HEK293 (cell line): ENCODE results near the gene PDE3B.

Experiments
- CTCF ChIA-PET: fragments of 350-600 bp; formaldehyde crosslinking; extraction: SDS; loops from one replicate; lab custom pipeline; 2021; ENCODE audit warnings: antibody characterized with exemption; lab: Yijun Ruan, JAX
- POLR2A ChIA-PET: fragments of 300-600 bp; formaldehyde crosslinking; extraction: SDS; loops from one replicate; lab custom pipeline; 2020; ENCODE audit warnings: antibody characterized with exemption, inconsistent platforms; lab: Yijun Ruan, JAX
- H3K27ac ChIP-seq: fragments of 200-500 bp; sonication (Bioruptor generic); 2 replicates; pipeline ENCODE4 v1.5.1; 2014; ENCODE audit warnings: low read depth, low read length, control low read depth, inconsistent platforms; ENCODE audit errors: extremely low read depth
- H3K36me3 ChIP-seq, 2 experiments: fragments of 200-500 bp in 1 of 2; sonication (Bioruptor generic) in 1 of 2; 1 replicate in 1 of 2; 2 replicates in 1 of 2; pipeline ENCODE4 v1.5.1; 2014 to 2017; ENCODE audit warnings: inconsistent platforms in 2 of 2, low read length in 2 of 2; ENCODE audit not compliant: control insufficient read depth in 2 of 2, insufficient read depth in 1 of 2
- H3K4me1 ChIP-seq: fragments of 200-500 bp; sonication (Bioruptor generic); 2 replicates; pipeline ENCODE4 v1.5.1; 2014; ENCODE audit warnings: mild to moderate bottlenecking, low read length, inconsistent platforms; ENCODE audit not compliant: control insufficient read depth, insufficient read depth
- H3K4me3 ChIP-seq: 2 replicates; pipeline ENCODE4 v1.5.1; 2011; ENCODE audit warnings: low read depth, mild to moderate bottlenecking, control low read depth, low read length, moderate library complexity
- H3K9me3 ChIP-seq: fragments of 200-500 bp; sonication (Bioruptor generic); 2 replicates; pipeline ENCODE4 v1.5.1; 2014; ENCODE audit warnings: low read depth, low read length, inconsistent platforms; ENCODE audit not compliant: control insufficient read depth, insufficient read depth
- HIC1 ChIP-seq: fragments of 450-650 bp; formaldehyde crosslinking; IDR thresholded peaks from 2 replicates; pipeline ENCODE4 v1.5.1; 2016; ENCODE audit warnings: missing biosample characterization, missing genetic modification characterization
- IKZF3 ChIP-seq: fragments of 450-650 bp; IDR thresholded peaks from 2 replicates; pipeline ENCODE4 v1.5.0; 2018; ENCODE audit warnings: missing biosample characterization, mild to moderate bottlenecking, missing genetic modification characterization, moderate library complexity
- MYNN ChIP-seq: fragments of 450-650 bp; formaldehyde crosslinking; IDR thresholded peaks from 2 replicates; pipeline ENCODE4 v1.5.1; 2016; ENCODE audit warnings: missing biosample characterization, missing genetic modification characterization, borderline replicate concordance
- PBX3 ChIP-seq: sonication (generic); formaldehyde crosslinking; IDR thresholded peaks from 2 replicates; pipeline ENCODE4 v1.8.1; 2022; ENCODE audit warnings: mild to moderate bottlenecking, moderate library complexity, missing genetic modification reagents
- YY1 ChIP-seq: fragments of 450-650 bp; formaldehyde crosslinking; IDR thresholded peaks from 2 replicates; pipeline ENCODE4 v1.5.1; 2018; ENCODE audit warnings: missing biosample characterization, missing genetic modification characterization
- ZBTB17 ChIP-seq: fragments of 450-650 bp; formaldehyde crosslinking; IDR thresholded peaks from 2 replicates; pipeline ENCODE4 v1.5.1; 2016; ENCODE audit warnings: missing biosample characterization, missing genetic modification characterization
- ZNF146 ChIP-seq: fragments of 450-650 bp; formaldehyde crosslinking; IDR thresholded peaks from 2 replicates; pipeline ENCODE4 v1.5.1; 2016; ENCODE audit warnings: missing biosample characterization, missing genetic modification characterization
- ZNF350 ChIP-seq: fragments of 450-650 bp; formaldehyde crosslinking; IDR thresholded peaks from 2 replicates; pipeline ENCODE4 v1.5.0; 2017; ENCODE audit warnings: missing biosample characterization, mild to moderate bottlenecking, missing genetic modification characterization
- ZNF404 ChIP-seq: fragments of 450-650 bp; formaldehyde crosslinking; IDR thresholded peaks from 2 replicates; pipeline ENCODE4 v1.5.1; 2017; ENCODE audit warnings: missing biosample characterization, missing genetic modification characterization
- ZNF529 ChIP-seq: fragments of 450-650 bp; formaldehyde crosslinking; IDR thresholded peaks from 2 replicates; pipeline ENCODE4 v1.5.1; 2017; ENCODE audit warnings: missing genetic modification characterization, missing biosample characterization; ENCODE audit not compliant: insufficient replicate concordance
- ZNF571 ChIP-seq: fragments of 450-650 bp; formaldehyde crosslinking; IDR thresholded peaks from 2 replicates; pipeline ENCODE4 v1.5.0; 2017; ENCODE audit warnings: missing biosample characterization, missing genetic modification characterization
- ZNF645 ChIP-seq: fragments of 450-650 bp; formaldehyde crosslinking; IDR thresholded peaks from 2 replicates; pipeline ENCODE4; 2016; ENCODE audit warnings: missing biosample characterization, missing genetic modification characterization
- ZNF660 ChIP-seq: fragments of 450-650 bp; IDR thresholded peaks from 2 replicates; pipeline ENCODE4 v1.5.1; 2018; ENCODE audit warnings: missing biosample characterization, mild to moderate bottlenecking, missing genetic modification characterization
- TF ChIP-seq, protein P1 (sequence below): fragments of 450-650 bp; formaldehyde crosslinking; IDR thresholded peaks from 2 replicates; pipeline ENCODE4 v1.5.1; 2016; ENCODE audit warnings: missing biosample characterization, missing genetic modification characterization
- TF ChIP-seq, protein P2 (sequence below): fragments of 450-650 bp; formaldehyde crosslinking; IDR thresholded peaks from 2 replicates; pipeline ENCODE4 v1.5.1; 2016; ENCODE audit warnings: missing biosample characterization, missing genetic modification characterization

PDE3B gene

GRCh38 chr11:14750911-14751310 lies 107.3 kb downstream of the PDE3B start:
- H3K9me3 ChIP-seq = no peaks in the 10 kb centered on the region
- ChIA-PET CTCF (interaction anchor here (0.6 kb wide), 1 partner anchor 111 kb away, joined by 3 read pairs; no protein-coding TSS in a partner anchor), POLR2A (no interaction called here)
- H3K27ac ChIP-seq = no peak overlapping the region
- H3K4me1 ChIP-seq = no peaks in the 10 kb centered on the region
- TF ChIP-seq, protein P1, sequence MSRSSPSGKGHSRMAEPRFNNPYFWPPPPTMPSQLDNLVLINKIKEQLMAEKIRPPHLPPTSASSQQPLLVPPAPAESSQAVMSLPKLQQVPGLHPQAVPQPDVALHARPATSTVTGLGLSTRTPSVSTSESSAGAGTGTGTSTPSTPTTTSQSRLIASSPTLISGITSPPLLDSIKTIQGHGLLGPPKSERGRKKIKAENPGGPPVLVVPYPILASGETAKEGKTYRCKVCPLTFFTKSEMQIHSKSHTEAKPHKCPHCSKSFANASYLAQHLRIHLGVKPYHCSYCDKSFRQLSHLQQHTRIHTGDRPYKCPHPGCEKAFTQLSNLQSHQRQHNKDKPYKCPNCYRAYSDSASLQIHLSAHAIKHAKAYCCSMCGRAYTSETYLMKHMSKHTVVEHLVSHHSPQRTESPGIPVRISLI = no peak
- TF ChIP-seq ZBTB17 (tag by site-specific recombination) (no peak), HIC1 (tag by site-specific recombination) (no peak), MYNN (tag by site-specific recombination) (no peak), ZNF645 (tag by site-specific recombination) (no peak)
- TF ChIP-seq, protein P2, sequence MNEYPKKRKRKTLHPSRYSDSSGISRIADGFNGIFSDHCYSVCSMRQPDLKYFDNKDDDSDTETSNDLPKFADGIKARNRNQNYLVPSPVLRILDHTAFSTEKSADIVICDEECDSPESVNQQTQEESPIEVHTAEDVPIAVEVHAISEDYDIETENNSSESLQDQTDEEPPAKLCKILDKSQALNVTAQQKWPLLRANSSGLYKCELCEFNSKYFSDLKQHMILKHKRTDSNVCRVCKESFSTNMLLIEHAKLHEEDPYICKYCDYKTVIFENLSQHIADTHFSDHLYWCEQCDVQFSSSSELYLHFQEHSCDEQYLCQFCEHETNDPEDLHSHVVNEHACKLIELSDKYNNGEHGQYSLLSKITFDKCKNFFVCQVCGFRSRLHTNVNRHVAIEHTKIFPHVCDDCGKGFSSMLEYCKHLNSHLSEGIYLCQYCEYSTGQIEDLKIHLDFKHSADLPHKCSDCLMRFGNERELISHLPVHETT (tag by site-specific recombination) = no peak
- no peaks in the 10 kb centered on the region for H3K36me3 ChIP-seq
- no peak overlapping the region for H3K4me3 ChIP-seq

GRCh38 chr11:14751975-14752407 lies 108.4 kb downstream of the PDE3B start:
- CTCF ChIA-PET = no interaction called here
- H3K4me3 ChIP-seq = no peak overlapping the region
- no peaks in the 10 kb centered on the region for H3K9me3 ChIP-seq
- H3K4me1 ChIP-seq = no peaks in the 10 kb centered on the region
- POLR2A ChIA-PET = no interaction called here
- H3K27ac ChIP-seq = no peak overlapping the region
- H3K36me3 ChIP-seq = no peaks in the 10 kb centered on the region
- TF ChIP-seq YY1 (tag by site-specific recombination) (no peak), ZNF529 (tag by site-specific recombination) (no peak), PBX3 (CRISPR knock-in tag) (no peak), ZNF146 (tag by site-specific recombination) (no peak), ZNF660 (no peak), IKZF3 (no peak)
- TF ChIP-seq, all 188 proteins: peak for 0

- POLR2A ChIA-PET = no interaction called here
- no peaks in the 10 kb centered on the region for H3K4me1 ChIP-seq
- H3K36me3 ChIP-seq = no peaks in the 10 kb centered on the region
- H3K27ac ChIP-seq = no peak overlapping the region
- no peaks in the 10 kb centered on the region for H3K9me3 ChIP-seq
- no peak overlapping the region for H3K4me3 ChIP-seq
- CTCF ChIA-PET = no interaction called here
- TF ChIP-seq ZNF571 (tag by site-specific recombination) (no peak), ZNF350 (no peak), ZNF404 (tag by site-specific recombination) (no peak)
- TF ChIP-seq, all 188 proteins: peak for 0
Measured at GRCh38 chr11:14755140-14755539, 111.5 kb downstream of the PDE3B start.
